Measurements from ENCODE around the gene SAMD15.
"Not testable (repeated sequence)": the region's sequence is repeated elsewhere in the genome, so short reads cannot be mapped to it uniquely, and the experiment has no call there.

SAMD15 gene

GRCh38 chr14:77377502-77377844, 294 bp downstream of the SAMD15 start:
- no peak for DNase-seq

GRCh38 chr14:77378701-77379100, 1.5 kb downstream of the SAMD15 start:
- no peak for DNase-seq

GRCh38 chr14:77390188-77390587, 13.0 kb downstream of the SAMD15 start:
- DNase-seq: no peak

- no peak for DNase-seq
Observed at GRCh38 chr14:77400216-77400615, 23.0 kb downstream of the SAMD15 start.

GRCh38 chr14:77403768-77404167, 26.6 kb downstream of the SAMD15 start:
- DNase-seq: no peak

- DNase-seq: no peak
Observed at GRCh38 chr14:77406086-77406485, 28.9 kb downstream of the SAMD15 start.

GRCh38 chr14:77406718-77407117, 29.5 kb downstream of the SAMD15 start:
- DNase-seq: no peak

GRCh38 chr14:77407158-77407557, 30.0 kb downstream of the SAMD15 start:
- no peak for DNase-seq

- no peak for DNase-seq
Observed at GRCh38 chr14:77409131-77409533, 32.0 kb downstream of the SAMD15 start.

GRCh38 chr14:77415403-77416030, 38.3 kb downstream of the SAMD15 start:
- DNase-seq: not testable (repeated sequence)

GRCh38 chr14:77416098-77416497, 38.9 kb downstream of the SAMD15 start:
- DNase-seq: not testable (repeated sequence)

- no peak for DNase-seq
Observed at GRCh38 chr14:77416836-77417235, 39.7 kb downstream of the SAMD15 start.

- no peak for DNase-seq
Observed at GRCh38 chr14:77421201-77421600, 44.0 kb downstream of the SAMD15 start.

GRCh38 chr14:77423423-77423822, 46.2 kb downstream of the SAMD15 start, which contains the start of gene NOXRED1:
Gene NOXRED1, minus strand, starts transcription at chr14:77423523. Its CDS starts 634 bp downstream, at chr14:77422889.
- DNase-seq: no peak

GRCh38 chr14:77424862-77425261, 47.7 kb downstream of the SAMD15 start:
- no peak for DNase-seq

- no peak for DNase-seq
Observed at GRCh38 chr14:77426396-77426795, 49.2 kb downstream of the SAMD15 start.

- no peak for DNase-seq
Observed at GRCh38 chr14:77436042-77436441, 58.9 kb downstream of the SAMD15 start.

- DNase-seq: no peak
Observed at GRCh38 chr14:77438596-77438995, 61.4 kb downstream of the SAMD15 start.

GRCh38 chr14:77439861-77440260, 62.7 kb downstream of the SAMD15 start:
- no peak for DNase-seq

All from NCI-H774 (cell line).